ENCODE data around the gene RAP1GAP2. TPM values are rescaled to one million over a fixed set of nuclear protein-coding genes. Genes with fewer than 3 reads are reported as not detected.

The RAP1GAP2 gene
- total RNA-seq, 4 donors from 2014 or later: 0.85 to 2.4 (median 1.5) TPM

- TF ChIP-seq POLR2A (IDR thresholded peaks at IDR 0.05) (no peak), CTCF (IDR thresholded peaks at IDR 0.05 in 4 of 5, conservative IDR thresholded peaks at IDR 0.05 in 1 of 5) (no peak)
- DNase-seq: no peak
- Histone ChIP-seq H3K27ac (no peak overlapping the region), H3K4me3 (no peak overlapping the region), H3K36me3 (no peaks in the 10 kb centered on the region), H3K27me3 (peaks cover 0 to 7% (median 5%) of the 10 kb centered on the region in 3 donors), H3K4me1 (no peaks in the 10 kb centered on the region), H3K9me3 (no peaks in the 10 kb centered on the region)
- no peak for ATAC-seq
- intact Hi-C loops (cut with DNase I; ENCODE audit: low total_unique reads): no loop called here
- in situ Hi-C loops (cut with MboI; ENCODE audit: low sequenced_read_pairs in 4 of 4): no loop called here
Observed at GRCh38 chr17:2805961-2806360, 9.7 kb downstream of the RAP1GAP2 start.

- in situ Hi-C loops (cut with MboI; ENCODE audit: low sequenced_read_pairs in 4 of 4): no loop called here
- ATAC-seq: no peak
Observed at GRCh38 chr17:2808367-2809335, 12.4 kb downstream of the RAP1GAP2 start.

GRCh38 chr17:2809337-2809736 is 13.1 kb downstream of the RAP1GAP2 start:
- no peak for ATAC-seq
- DNase-seq: no peak

More at GRCh38 chr17:2808367-2809335, 12.4 kb downstream of the RAP1GAP2 start:
- no peak overlapping the region for H3K27ac ChIP-seq
- TF ChIP-seq CTCF (IDR thresholded peaks at IDR 0.05 in 4 of 5, conservative IDR thresholded peaks at IDR 0.05 in 1 of 5) (no peak), POLR2A (IDR thresholded peaks at IDR 0.05) (no peak)
- DNase-seq: no peak
- no peaks in the 10 kb centered on the region for H3K9me3 ChIP-seq
- H3K4me1 ChIP-seq: no peaks in the 10 kb centered on the region
- H3K36me3 ChIP-seq: no peaks in the 10 kb centered on the region
- peaks cover 0 to 4% (median 0%) of the 10 kb centered on the region in 3 donors for H3K27me3 ChIP-seq
- intact Hi-C loops (cut with DNase I; ENCODE audit: low total_unique reads): no loop called here
- no peak overlapping the region for H3K4me3 ChIP-seq

GRCh38 chr17:2814049-2814448 is 17.8 kb downstream of the RAP1GAP2 start:
- Histone ChIP-seq H3K27me3 (peaks cover 0 to 6% (median 0%) of the 10 kb centered on the region in 3 donors), H3K36me3 (no peaks in the 10 kb centered on the region), H3K9me3 (no peaks in the 10 kb centered on the region), H3K4me1 (no peaks in the 10 kb centered on the region), H3K4me3 (no peak overlapping the region), H3K27ac (no peak overlapping the region)
- in situ Hi-C loops (cut with MboI; ENCODE audit: low sequenced_read_pairs in 4 of 4) (no loop called here), intact Hi-C loops (cut with DNase I; ENCODE audit: low total_unique reads) (no loop called here)
- ATAC-seq (no peak), DNase-seq (no peak)
- TF ChIP-seq CTCF (IDR thresholded peaks at IDR 0.05 in 4 of 5, conservative IDR thresholded peaks at IDR 0.05 in 1 of 5) (no peak), POLR2A (IDR thresholded peaks at IDR 0.05) (no peak)

More at GRCh38 chr17:2809337-2809736, 13.1 kb downstream of the RAP1GAP2 start:
- Histone ChIP-seq H3K27me3 (peaks cover 0 to 4% (median 0%) of the 10 kb centered on the region in 3 donors), H3K27ac (no peak overlapping the region), H3K9me3 (no peaks in the 10 kb centered on the region), H3K4me3 (no peak overlapping the region), H3K4me1 (no peaks in the 10 kb centered on the region), H3K36me3 (no peaks in the 10 kb centered on the region)
- TF ChIP-seq POLR2A (IDR thresholded peaks at IDR 0.05) (no peak), CTCF (IDR thresholded peaks at IDR 0.05 in 4 of 5, conservative IDR thresholded peaks at IDR 0.05 in 1 of 5) (no peak)
- in situ Hi-C loops (cut with MboI; ENCODE audit: low sequenced_read_pairs in 4 of 4): no loop called here
- intact Hi-C loops (cut with DNase I; ENCODE audit: low total_unique reads): no loop called here

Measured in gastrocnemius medialis (tissue), 4 donors.